Smooth muscle cell (in vitro differentiated cells): ENCODE measurements around the gene PRKD3. TPM values are rescaled to one million over a fixed set of nuclear protein-coding genes. Genes with fewer than 3 reads are reported as not detected.
A peak's percentile ranks its signal among the peaks of the same experiment; 100 is the strongest.

Experiments used
- DNase-seq: peaks from one replicate; lab custom pipeline; 2025; ENCODE audit not compliant: unreplicated experiment; lab: John Stamatoyannopoulos, UW
- H2AFZ ChIP-seq: fragments of 200-600 bp; sonication (generic); 2 replicates; pipeline ENCODE4 v1.6.0; 2016; ENCODE audit warnings: antibody characterized with exemption, low read depth, mild to moderate bottlenecking
- H3F3A ChIP-seq: fragments of 200-600 bp; sonication (generic); 2 replicates; pipeline ENCODE4 v1.6.0; 2017; ENCODE audit warnings: antibody characterized with exemption, low read depth
- H3K27ac ChIP-seq: fragments of 200-600 bp; sonication (generic); 2 replicates; pipeline ENCODE4 v1.5.1; 2016; ENCODE audit warnings: low read depth, mild to moderate bottlenecking
- H3K27me3 ChIP-seq: fragments of 200-600 bp; sonication (generic); 2 replicates; pipeline ENCODE4 v1.6.1; 2016; ENCODE audit warnings: low read depth, mild to moderate bottlenecking
- H3K36me3 ChIP-seq: fragments of 200-600 bp; sonication (generic); 2 replicates; pipeline ENCODE4 v1.5.1; 2016; ENCODE audit warnings: low read depth
- H3K4me1 ChIP-seq: fragments of 200-600 bp; sonication (generic); 2 replicates; pipeline ENCODE4 v1.5.1; 2016; ENCODE audit warnings: low read depth
- H3K4me2 ChIP-seq: fragments of 200-600 bp; sonication (generic); 2 replicates; pipeline ENCODE4 v1.6.0; 2016; ENCODE audit warnings: mild to moderate bottlenecking
- H3K4me3 ChIP-seq: fragments of 200-600 bp; sonication (generic); 2 replicates; pipeline ENCODE4 v1.5.1; 2016; ENCODE audit warnings: mild to moderate bottlenecking
- H3K79me2 ChIP-seq: fragments of 200-600 bp; sonication (generic); 2 replicates; pipeline ENCODE4 v1.6.0; 2016; ENCODE audit warnings: low read depth, mild to moderate bottlenecking
- H3K9ac ChIP-seq: fragments of 200-600 bp; sonication (generic); 2 replicates; pipeline ENCODE4 v1.6.0; 2016; ENCODE audit warnings: low read depth
- H3K9me3 ChIP-seq: fragments of 200-600 bp; sonication (generic); replicated peaks from 2 replicates; pipeline ENCODE4 v1.5.1; 2016; ENCODE audit warnings: low read depth
- H4K20me1 ChIP-seq: fragments of 200-600 bp; sonication (generic); 2 replicates; pipeline ENCODE4 v1.6.0; 2016; ENCODE audit warnings: low read depth
- CTCF ChIP-seq: fragments of 200-600 bp; sonication (generic); IDR thresholded peaks from 2 replicates; pipeline ENCODE4 v1.5.1; 2017; ENCODE audit warnings: borderline replicate concordance, mild to moderate bottlenecking, antibody characterized with exemption; ENCODE audit not compliant: insufficient read depth, poor library complexity, severe bottlenecking
- whole genome bisulfite sequencing: methylation state at CpG from one replicate; pipeline ENCODE4 v1.1.7; 2016; ENCODE audit warnings: low lambda C conversion rate; 5-methylcytosine and 5-hydroxymethylcytosine counted together
- polyA plus RNA-seq: library from polyadenylated mRNA; unstranded; fragments of >200 nt; fragmentation: Nextera tagmentation; extraction: Ambion mirVana; gene quantifications from 2 replicates; pipeline ENCODE4 v1.2.1, GENCODE V29; 2016
- total RNA-seq: library from RNA; depleted of rRNA; stranded (reverse); fragments of >200 nt; gene quantifications from 2 replicates; pipeline ENCODE4 v1.2.3, GENCODE V29; 2014

PRKD3 gene
- total and polyA plus RNA-seq, 2 experiments from 2014 or later: 18.8 to 73.4 TPM

- Histone ChIP-seq H3K36me3 (no peaks in the 10 kb centered on the region), H3K4me1 (peaks cover 9% of the 10 kb centered on the region), H3K9me3 (no peaks in the 10 kb centered on the region), H2AFZ (no peak overlapping the region), H3K9ac (no peak overlapping the region), H3K4me2 (peak overlapping the region; percentile 30), H3F3A (no peaks in the 10 kb centered on the region), H3K27me3 (no peaks in the 10 kb centered on the region), H4K20me1 (no peaks in the 10 kb centered on the region), H3K27ac (no peak overlapping the region), H3K4me3 (no peak overlapping the region), H3K79me2 (no peaks in the 10 kb centered on the region)
- DNase-seq: no peak
- TF ChIP-seq CTCF: no peak
- 28% methylated on average over 3 of the region's 3 CpGs for WGBS
Observed at GRCh38 chr2:37354531-37354930, 29.9 kb upstream of the PRKD3 start.

- H3K9me3 ChIP-seq: no peaks in the 10 kb centered on the region
- H2AFZ ChIP-seq: no peak overlapping the region
- no peak overlapping the region for H3K4me3 ChIP-seq
- 74% methylated on average over 3 of the region's 3 CpGs for WGBS
- no peaks in the 10 kb centered on the region for H3K36me3 ChIP-seq
- H3F3A ChIP-seq: no peaks in the 10 kb centered on the region
- H3K4me1 ChIP-seq: peaks cover 25% of the 10 kb centered on the region
- H3K79me2 ChIP-seq: no peaks in the 10 kb centered on the region
- no peaks in the 10 kb centered on the region for H4K20me1 ChIP-seq
- no peak for DNase-seq
- no peak for TF ChIP-seq CTCF
- no peak overlapping the region for H3K27ac ChIP-seq
- no peak overlapping the region for H3K4me2 ChIP-seq
- no peaks in the 10 kb centered on the region for H3K27me3 ChIP-seq
- H3K9ac ChIP-seq: no peak overlapping the region
Observed at GRCh38 chr2:37350034-37350433, 25.4 kb upstream of the PRKD3 start.

GRCh38 chr2:37349231-37349860, 24.7 kb upstream of the PRKD3 start:
- H2AFZ ChIP-seq: no peak overlapping the region
- no peak overlapping the region for H3K27ac ChIP-seq
- H3K9me3 ChIP-seq: no peaks in the 10 kb centered on the region
- DNase-seq: no peak
- H3K27me3 ChIP-seq: no peaks in the 10 kb centered on the region
- TF ChIP-seq CTCF: no peak
- H3K4me1 ChIP-seq: peaks cover 25% of the 10 kb centered on the region
- WGBS: 43% methylated on average over 3 of the region's 3 CpGs
- no peak overlapping the region for H3K4me3 ChIP-seq
- H3K36me3 ChIP-seq: no peaks in the 10 kb centered on the region
- no peak overlapping the region for H3K9ac ChIP-seq
- H4K20me1 ChIP-seq: no peaks in the 10 kb centered on the region
- no peaks in the 10 kb centered on the region for H3K79me2 ChIP-seq
- H3F3A ChIP-seq: no peaks in the 10 kb centered on the region
- peak overlapping the region; percentile 51 for H3K4me2 ChIP-seq

- H4K20me1 ChIP-seq: no peaks in the 10 kb centered on the region
- no peak for TF ChIP-seq CTCF
- peaks cover 4% of the 10 kb centered on the region for H3F3A ChIP-seq
- 12% methylated on average over 5 of the region's 5 CpGs for WGBS
- H3K79me2 ChIP-seq: no peaks in the 10 kb centered on the region
- peak overlapping the region; percentile 51 for H3K4me2 ChIP-seq
- H3K27me3 ChIP-seq: no peaks in the 10 kb centered on the region
- no peaks in the 10 kb centered on the region for H3K9me3 ChIP-seq
- H3K27ac ChIP-seq: no peak overlapping the region
- no peaks in the 10 kb centered on the region for H3K36me3 ChIP-seq
- no peak for DNase-seq
- H3K4me1 ChIP-seq: peaks cover 25% of the 10 kb centered on the region
- H2AFZ ChIP-seq: no peak overlapping the region
- H3K4me3 ChIP-seq: no peak overlapping the region
- H3K9ac ChIP-seq: no peak overlapping the region
Observed at GRCh38 chr2:37348155-37348554, 23.5 kb upstream of the PRKD3 start.
